ENCODE results near the gene HOXC4.
"Not testable (repeated sequence)": the region's sequence is repeated elsewhere in the genome, so short reads cannot be mapped to it uniquely, and the experiment has no call there.

HOXC4 gene

DNA sequence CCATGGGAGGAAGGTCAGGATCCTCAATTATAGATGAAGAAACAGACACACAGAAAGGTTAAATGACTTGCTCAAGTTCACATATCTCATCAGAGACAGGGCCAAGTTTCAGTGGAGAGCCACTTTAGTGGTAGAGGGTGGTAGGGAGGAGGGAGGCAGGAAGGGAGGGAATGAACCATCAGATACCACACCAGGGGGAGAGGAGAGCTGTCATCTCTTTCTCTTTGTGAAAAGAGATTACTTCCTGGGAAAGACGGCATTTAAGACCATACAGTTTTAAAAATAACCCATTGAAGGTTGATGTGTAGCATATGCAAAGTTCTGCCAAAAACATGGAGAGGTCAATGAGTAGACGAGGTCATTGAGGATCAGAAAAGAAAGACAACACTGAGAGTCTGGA, 39.3 kb downstream of the HOXC4 start:
- not testable (repeated sequence) for DNase-seq (ENCODE audit: low read depth in 2 of 2)

DNA sequence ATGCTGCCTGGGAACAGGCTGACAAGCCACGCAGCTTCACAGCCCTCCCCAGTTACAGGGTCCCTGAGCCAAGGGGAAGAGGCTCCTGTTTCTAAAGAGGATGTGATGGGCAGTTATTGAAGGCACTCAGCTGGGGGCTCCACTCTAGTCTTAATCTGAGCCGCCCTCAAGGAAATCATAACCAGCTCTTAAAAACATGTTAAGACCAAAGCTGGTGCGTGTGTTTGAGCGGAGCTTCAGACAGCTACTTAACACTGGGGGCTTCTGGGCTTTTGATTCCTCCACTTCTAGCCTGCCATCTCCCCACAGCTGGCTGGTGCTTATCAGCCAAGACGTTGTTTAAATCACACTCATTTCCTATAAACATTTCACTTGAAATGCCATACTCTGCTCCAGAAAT, 42.3 kb downstream of the HOXC4 start:
- DNase-seq (ENCODE audit: low read depth in 2 of 2) = not testable (repeated sequence)

DNA sequence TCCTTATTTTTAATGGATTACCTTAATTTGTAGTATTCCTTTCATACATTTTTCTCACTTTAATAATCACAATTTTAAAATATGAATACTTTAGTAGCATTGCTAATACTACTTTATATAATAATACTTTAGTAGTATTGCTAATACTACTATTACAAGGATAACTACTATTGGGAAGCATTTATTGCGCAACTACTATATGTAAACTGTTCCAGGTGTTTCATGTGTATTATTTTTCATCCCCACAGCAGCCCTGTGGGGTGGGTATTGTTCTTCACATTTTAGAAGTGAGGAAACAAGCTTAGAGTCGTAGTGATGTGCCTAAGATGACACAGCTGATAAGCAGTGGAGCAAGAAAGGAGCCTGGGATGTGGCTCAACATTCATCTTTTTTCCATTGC, 45.0 kb downstream of the HOXC4 start:
- not testable (repeated sequence) for DNase-seq (ENCODE audit: low read depth in 2 of 2)

DNA sequence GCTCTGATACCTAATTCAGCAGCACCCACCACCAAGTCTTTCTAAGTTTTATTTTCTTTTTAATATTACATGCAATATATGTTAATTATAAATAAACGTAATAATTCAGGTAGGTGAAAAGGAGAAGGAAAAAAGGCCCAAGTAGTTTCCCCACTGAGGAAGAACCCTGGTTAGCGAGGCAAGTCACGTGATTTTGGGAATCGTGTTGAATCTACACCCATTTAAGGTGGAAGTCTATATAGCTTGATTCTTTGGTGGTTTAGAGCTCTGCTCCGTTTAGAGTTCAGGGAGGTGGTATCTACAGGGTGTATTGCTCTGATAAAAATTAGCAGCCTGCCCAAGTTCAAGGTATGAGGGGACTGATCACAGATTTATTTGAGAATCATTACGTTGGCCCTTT, 47.0 kb downstream of the HOXC4 start:
- not testable (repeated sequence) for DNase-seq (ENCODE audit: low read depth in 2 of 2)

DNA sequence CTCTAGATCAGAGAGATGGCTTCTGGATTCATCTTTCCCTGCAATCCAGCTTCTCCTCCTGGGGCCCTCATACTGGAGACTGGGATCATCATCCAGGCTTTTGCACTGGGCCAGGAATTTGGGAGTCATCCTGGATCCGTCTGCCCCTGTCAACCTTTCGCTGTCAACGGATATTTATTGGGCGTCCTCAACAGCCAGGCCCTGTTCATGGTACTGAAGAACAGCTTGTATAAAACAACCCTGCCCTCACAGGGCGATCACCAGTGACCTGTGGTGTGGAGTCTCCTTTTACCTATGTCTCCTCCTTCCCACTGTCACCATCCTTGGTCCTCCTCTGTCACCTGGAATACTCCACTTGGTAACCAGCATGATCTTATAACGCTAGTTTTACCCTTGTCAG, 48.6 kb downstream of the HOXC4 start:
- DNase-seq (ENCODE audit: low read depth in 2 of 2) = not testable (repeated sequence)

DNA sequence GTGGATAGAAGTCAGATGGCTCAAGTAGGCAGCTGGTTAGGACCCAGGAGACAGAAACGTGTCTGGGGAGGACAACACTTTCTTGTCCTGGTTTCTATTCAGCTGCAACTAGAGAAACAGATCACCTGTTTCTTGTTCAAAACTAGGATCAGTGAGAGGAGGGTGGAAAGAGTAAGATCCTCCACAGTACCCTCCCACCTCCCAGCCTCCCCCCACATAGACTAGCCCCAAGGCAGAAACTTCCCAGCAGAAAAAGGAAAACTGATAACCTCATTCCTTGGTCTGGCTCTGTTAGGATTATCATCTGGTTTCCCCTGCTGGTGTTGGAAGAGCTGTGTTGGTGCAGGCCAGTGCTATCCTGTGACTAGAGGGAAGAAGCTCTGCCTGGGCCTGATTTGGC, 50.2 kb downstream of the HOXC4 start:
- not testable (repeated sequence) for DNase-seq (ENCODE audit: low read depth in 2 of 2)
